ENCODE measurements around the gene NCOA7.
"Not testable (repeated sequence)": the region's sequence is repeated elsewhere in the genome, so short reads cannot be mapped to it uniquely, and the experiment has no call there.

The NCOA7 gene

DNA sequence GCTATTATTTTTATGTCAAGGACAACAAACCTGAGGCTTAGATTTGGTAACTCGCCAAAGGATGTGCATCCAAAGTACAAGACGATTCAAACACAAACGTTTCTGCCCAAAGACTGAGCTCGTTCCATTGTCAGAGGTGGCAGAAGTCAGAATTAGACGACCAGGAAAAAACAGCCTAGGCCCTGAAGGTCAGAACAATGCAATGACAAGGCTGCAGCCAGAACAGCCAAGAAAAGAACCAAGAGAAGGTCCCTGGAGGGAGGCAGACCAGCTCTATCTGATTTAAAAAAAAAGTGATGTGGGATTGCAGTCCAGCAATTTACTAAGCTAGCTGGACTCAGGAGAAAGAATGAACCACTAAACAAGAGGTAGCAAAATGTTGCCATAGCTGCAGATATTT lies 54.2 kb downstream of the NCOA7 start:
- Histone ChIP-seq H3K9ac (ENCODE audit: low read length) (no peak overlapping the region), H3K27ac (ENCODE audit: low read depth, low read length, poor library complexity, severe bottlenecking) (no peak overlapping the region), H3K27me3 (ENCODE audit: insufficient read depth, low read length) (no peaks in the 10 kb centered on the region), H4K20me1 (ENCODE audit: insufficient read depth, low read length) (no peaks in the 10 kb centered on the region), H3K9me3 (ENCODE audit: low read length) (no peaks in the 10 kb centered on the region), H2AFZ (ENCODE audit: low read length) (no peak overlapping the region), H3K4me1 (ENCODE audit: insufficient read depth, low read length, severe bottlenecking) (peaks cover 15% of the 10 kb centered on the region), H3K9me2 (ENCODE audit: low read depth, low read length) (no peaks in the 10 kb centered on the region), H3F3A (ENCODE audit: insufficient read depth, low read length) (no peaks in the 10 kb centered on the region), H3K4me3 (ENCODE audit: low read depth, low read length, poor library complexity, severe bottlenecking) (no peak overlapping the region), H3K4me2 (ENCODE audit: low read length) (no peak overlapping the region), H3K79me2 (ENCODE audit: insufficient read depth, low read length) (peaks cover 33% of the 10 kb centered on the region), H3K36me3 (ENCODE audit: insufficient read depth, low read length) (no peaks in the 10 kb centered on the region; the same call in none of the 2 replicates)
- TF ChIP-seq, protein P1, sequence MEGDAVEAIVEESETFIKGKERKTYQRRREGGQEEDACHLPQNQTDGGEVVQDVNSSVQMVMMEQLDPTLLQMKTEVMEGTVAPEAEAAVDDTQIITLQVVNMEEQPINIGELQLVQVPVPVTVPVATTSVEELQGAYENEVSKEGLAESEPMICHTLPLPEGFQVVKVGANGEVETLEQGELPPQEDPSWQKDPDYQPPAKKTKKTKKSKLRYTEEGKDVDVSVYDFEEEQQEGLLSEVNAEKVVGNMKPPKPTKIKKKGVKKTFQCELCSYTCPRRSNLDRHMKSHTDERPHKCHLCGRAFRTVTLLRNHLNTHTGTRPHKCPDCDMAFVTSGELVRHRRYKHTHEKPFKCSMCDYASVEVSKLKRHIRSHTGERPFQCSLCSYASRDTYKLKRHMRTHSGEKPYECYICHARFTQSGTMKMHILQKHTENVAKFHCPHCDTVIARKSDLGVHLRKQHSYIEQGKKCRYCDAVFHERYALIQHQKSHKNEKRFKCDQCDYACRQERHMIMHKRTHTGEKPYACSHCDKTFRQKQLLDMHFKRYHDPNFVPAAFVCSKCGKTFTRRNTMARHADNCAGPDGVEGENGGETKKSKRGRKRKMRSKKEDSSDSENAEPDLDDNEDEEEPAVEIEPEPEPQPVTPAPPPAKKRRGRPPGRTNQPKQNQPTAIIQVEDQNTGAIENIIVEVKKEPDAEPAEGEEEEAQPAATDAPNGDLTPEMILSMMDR (IDR thresholded peaks at IDR 0.05; ENCODE audit: low read length): no peak
- no peak for TF ChIP-seq EZH2 (IDR thresholded peaks at IDR 0.05; ENCODE audit: borderline replicate concordance, low read length)

DNA sequence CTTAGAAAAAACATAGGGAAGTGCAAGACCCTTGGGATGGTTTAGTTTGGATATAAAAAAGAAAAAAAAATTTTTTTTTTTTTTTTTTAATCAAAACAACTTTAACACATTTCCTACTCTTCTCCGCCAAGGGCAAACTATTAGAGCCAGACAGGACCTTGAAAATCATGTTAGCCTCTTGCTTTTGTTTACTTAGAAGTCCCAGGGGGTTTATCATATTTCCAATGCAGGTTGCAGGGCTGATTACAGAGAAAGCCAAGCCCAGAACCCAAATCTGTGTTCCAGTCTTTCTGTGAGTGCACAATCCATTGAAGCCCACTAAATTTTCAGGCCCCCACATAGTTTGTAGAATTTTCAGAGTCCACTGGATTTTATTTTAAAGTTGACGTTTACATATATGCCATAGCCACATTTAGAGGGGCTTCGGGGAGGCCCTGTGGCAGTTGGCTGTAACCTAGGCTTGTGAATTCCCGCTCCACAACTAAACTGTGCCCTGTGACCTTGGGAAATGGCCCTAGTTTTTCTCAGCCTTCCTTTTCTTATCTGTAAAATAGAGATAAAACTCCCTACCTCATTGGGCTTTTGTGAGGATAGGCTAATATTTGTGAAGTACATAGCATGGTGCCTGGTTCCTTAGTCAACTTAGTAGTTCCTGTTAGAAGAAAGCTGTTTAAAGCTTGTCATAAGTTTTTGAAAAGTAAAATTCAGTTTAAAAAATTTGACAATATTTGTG lies 55.7 kb downstream of the NCOA7 start:
- Histone ChIP-seq H2AFZ (ENCODE audit: low read length) (no peak overlapping the region), H3F3A (ENCODE audit: insufficient read depth, low read length) (no peaks in the 10 kb centered on the region), H3K9me2 (ENCODE audit: low read depth, low read length) (no peaks in the 10 kb centered on the region), H3K4me1 (ENCODE audit: insufficient read depth, low read length, severe bottlenecking) (peaks cover 15% of the 10 kb centered on the region), H3K27ac (ENCODE audit: low read depth, low read length, poor library complexity, severe bottlenecking) (no peak overlapping the region), H3K9me3 (ENCODE audit: low read length) (0 out of 2 replicates have a peak, but pooled peaks cover 1% of the 10 kb centered on the region), H3K9ac (ENCODE audit: low read length) (no peak overlapping the region), H4K20me1 (ENCODE audit: insufficient read depth, low read length) (no peaks in the 10 kb centered on the region), H3K79me2 (ENCODE audit: insufficient read depth, low read length) (peaks cover 38% of the 10 kb centered on the region), H3K27me3 (ENCODE audit: insufficient read depth, low read length) (no peaks in the 10 kb centered on the region), H3K4me2 (ENCODE audit: low read length) (no peak overlapping the region), H3K4me3 (ENCODE audit: low read depth, low read length, poor library complexity, severe bottlenecking) (no peak overlapping the region), H3K36me3 (ENCODE audit: insufficient read depth, low read length) (no peaks in the 10 kb centered on the region; the same call in none of the 2 replicates)
- TF ChIP-seq EZH2 (IDR thresholded peaks at IDR 0.05; ENCODE audit: borderline replicate concordance, low read length): no peak
- TF ChIP-seq, protein P1 (IDR thresholded peaks at IDR 0.05; ENCODE audit: low read length): no peak

DNA sequence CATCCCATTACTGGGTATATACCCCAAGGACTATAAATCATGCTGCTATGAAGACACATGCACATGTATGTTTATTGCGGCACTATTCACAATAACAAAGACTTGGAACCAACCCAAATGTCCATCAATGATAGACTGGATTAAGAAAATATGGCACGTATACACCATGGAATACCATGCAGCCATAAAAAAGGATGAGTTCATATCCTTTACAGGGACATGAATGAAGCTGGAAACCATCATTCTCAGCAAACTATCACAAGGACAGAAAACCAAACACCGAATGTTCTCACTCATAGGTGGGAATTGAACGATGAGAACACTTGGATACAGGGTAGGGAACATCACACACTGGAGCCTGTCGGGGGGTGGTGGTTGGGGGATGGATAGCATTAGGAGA lies 57.5 kb downstream of the NCOA7 start:
- not testable (repeated sequence) for H3K27me3 ChIP-seq (ENCODE audit: insufficient read depth, low read length); H2AFZ ChIP-seq (ENCODE audit: low read length); H3K9me3 ChIP-seq (ENCODE audit: low read length); H3F3A ChIP-seq (ENCODE audit: insufficient read depth, low read length); H3K4me3 ChIP-seq (ENCODE audit: low read depth, low read length, poor library complexity, severe bottlenecking); H3K9me2 ChIP-seq (ENCODE audit: low read depth, low read length); H3K9ac ChIP-seq (ENCODE audit: low read length); H3K4me2 ChIP-seq (ENCODE audit: low read length); H3K36me3 ChIP-seq (ENCODE audit: insufficient read depth, low read length); H3K27ac ChIP-seq (ENCODE audit: low read depth, low read length, poor library complexity, severe bottlenecking); H4K20me1 ChIP-seq (ENCODE audit: insufficient read depth, low read length)
- H3K79me2 ChIP-seq (ENCODE audit: insufficient read depth, low read length): peaks cover 37% of the 10 kb centered on the region
- peaks cover 10% of the 10 kb centered on the region for H3K4me1 ChIP-seq (ENCODE audit: insufficient read depth, low read length, severe bottlenecking)

DNA sequence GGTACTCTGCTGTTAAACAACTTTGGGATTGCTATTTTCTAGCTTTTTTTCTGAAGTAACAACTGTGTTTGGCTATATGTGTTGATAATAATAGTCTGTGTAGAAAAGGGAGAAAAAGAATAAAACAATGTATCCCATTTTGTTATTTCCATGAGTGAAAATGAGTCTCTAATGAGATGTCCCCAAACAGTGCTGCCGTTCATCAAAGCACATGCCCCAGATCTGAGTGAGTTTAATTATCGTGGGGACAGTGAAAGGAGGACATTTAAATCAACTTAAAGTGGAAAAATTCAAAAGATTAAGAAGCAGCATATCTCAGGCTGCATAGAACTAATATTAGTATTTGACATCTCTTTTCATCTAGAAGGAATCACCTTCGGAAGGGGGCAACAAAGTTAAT lies 59.6 kb downstream of the NCOA7 start:
- Histone ChIP-seq H3K27me3 (ENCODE audit: insufficient read depth, low read length) (no peaks in the 10 kb centered on the region), H3K36me3 (ENCODE audit: insufficient read depth, low read length) (peaks cover 18% of the 10 kb centered on the region), H2AFZ (ENCODE audit: low read length) (no peak overlapping the region), H3K4me3 (ENCODE audit: low read depth, low read length, poor library complexity, severe bottlenecking) (no peak overlapping the region), H3K27ac (ENCODE audit: low read depth, low read length, poor library complexity, severe bottlenecking) (no peak overlapping the region), H3F3A (ENCODE audit: insufficient read depth, low read length) (no peaks in the 10 kb centered on the region), H4K20me1 (ENCODE audit: insufficient read depth, low read length) (no peaks in the 10 kb centered on the region), H3K9ac (ENCODE audit: low read length) (no peak overlapping the region), H3K4me1 (ENCODE audit: insufficient read depth, low read length, severe bottlenecking) (no peaks in the 10 kb centered on the region), H3K9me2 (ENCODE audit: low read depth, low read length) (no peaks in the 10 kb centered on the region), H3K4me2 (ENCODE audit: low read length) (no peak overlapping the region), H3K9me3 (ENCODE audit: low read length) (0 out of 2 replicates have a peak, but pooled peaks cover 5% of the 10 kb centered on the region), H3K79me2 (ENCODE audit: insufficient read depth, low read length) (peaks cover 33% of the 10 kb centered on the region)
- TF ChIP-seq, protein P1 (IDR thresholded peaks at IDR 0.05; ENCODE audit: low read length): no peak
- TF ChIP-seq EZH2 (IDR thresholded peaks at IDR 0.05; ENCODE audit: borderline replicate concordance, low read length): no peak
